HG03575 (cell line): ENCODE results near the gene PLGRKT.
"Not testable (repeated sequence)": the region's sequence is repeated elsewhere in the genome, so short reads cannot be mapped to it uniquely, and the experiment has no call there.

Experiments used
- ATAC-seq: cut with Tn5 transposase; IDR thresholded peaks from one replicate; pipeline ENCODE4 v1.9.1; 2021; ENCODE audit not compliant: unreplicated experiment, insufficient number of reproducible peaks, low FRiP score; ENCODE audit errors: extremely low read depth

The PLGRKT gene

DNA sequence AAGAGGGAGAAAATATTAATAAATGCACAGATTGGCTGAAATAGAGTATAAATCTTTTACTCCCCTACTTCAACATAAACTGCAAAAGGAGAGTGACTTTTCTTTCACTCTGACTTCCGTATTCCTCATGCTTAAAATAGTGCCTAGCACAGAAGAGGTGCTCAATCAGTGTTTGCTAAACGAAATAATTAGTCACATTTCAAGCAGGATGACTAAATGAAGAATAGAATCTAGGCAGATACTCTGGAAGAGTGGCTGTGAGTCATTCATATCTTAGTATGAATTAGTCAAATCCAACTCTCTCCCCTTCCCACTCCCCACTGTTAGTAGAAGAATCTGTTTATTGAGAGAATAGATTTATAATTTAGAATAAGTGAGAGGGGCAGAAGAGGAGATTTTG, 17.5 kb upstream of the PLGRKT start:
- ATAC-seq = peak; percentile 27

- no peak for ATAC-seq
Measured at GRCh38 chr9:5453673-5454072, 15.9 kb upstream of the PLGRKT start.

DNA sequence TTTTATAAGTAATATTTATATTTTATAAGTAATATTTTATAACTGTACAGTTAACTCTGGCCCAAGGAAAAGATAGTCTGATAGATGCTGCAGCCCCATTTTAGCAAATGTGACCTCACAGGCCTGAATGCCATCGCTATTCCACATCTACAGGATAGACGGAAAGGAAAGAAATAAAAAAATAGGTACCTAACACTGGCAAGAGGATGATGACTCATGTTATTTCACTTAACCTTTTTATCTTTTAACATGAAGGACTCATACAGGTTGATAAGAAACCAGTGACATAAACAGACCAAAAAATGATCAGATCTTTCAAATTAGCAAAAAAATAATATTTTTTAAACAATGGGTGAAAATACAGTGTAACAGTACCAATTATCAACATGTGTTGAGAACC, 15.3 kb upstream of the PLGRKT start:
- ATAC-seq = no peak

GRCh38 chr9:5452286-5452609, 14.5 kb upstream of the PLGRKT start:
- no peak for ATAC-seq

GRCh38 chr9:5450359-5451091, 12.8 kb upstream of the PLGRKT start, which contains the start of gene CD274:
Gene CD274 (plus strand): TSS chr9:5450542. CDS start chr9:5456114, 5,572 bp downstream.
- ATAC-seq = no peak

DNA sequence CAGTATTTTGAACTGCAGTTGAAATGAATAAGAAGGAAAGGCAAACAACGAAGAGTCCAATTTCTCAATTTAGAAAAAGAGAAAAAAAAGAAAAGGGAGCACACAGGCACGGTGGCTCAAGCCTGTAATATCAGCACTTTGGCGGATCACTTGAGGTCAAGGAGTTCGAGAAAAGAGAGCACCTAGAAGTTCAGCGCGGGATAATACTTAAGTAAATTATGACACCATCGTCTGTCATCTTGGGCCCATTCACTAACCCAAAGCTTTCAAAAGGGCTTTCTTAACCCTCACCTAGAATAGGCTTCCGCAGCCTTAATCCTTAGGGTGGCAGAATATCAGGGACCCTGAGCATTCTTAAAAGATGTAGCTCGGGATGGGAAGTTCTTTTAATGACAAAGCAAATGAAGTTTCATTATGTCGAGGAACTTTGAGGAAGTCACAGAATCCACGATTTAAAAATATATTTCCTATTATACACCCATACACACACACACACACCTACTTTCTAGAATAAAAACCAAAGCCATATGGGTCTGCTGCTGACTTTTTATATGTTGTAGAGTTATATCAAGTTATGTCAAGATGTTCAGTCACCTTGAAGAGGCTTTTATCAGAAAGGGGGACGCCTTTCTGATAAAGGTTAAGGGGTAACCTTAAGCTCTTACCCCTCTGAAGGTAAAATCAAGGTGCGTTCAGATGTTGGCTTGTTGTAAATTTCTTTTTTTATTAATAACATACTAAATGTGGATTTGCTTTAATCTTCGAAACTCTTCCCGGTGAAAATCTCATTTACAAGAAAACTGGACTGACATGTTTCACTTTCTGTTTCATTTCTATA, 12.0 kb upstream of the PLGRKT start:
- no peak for ATAC-seq

DNA sequence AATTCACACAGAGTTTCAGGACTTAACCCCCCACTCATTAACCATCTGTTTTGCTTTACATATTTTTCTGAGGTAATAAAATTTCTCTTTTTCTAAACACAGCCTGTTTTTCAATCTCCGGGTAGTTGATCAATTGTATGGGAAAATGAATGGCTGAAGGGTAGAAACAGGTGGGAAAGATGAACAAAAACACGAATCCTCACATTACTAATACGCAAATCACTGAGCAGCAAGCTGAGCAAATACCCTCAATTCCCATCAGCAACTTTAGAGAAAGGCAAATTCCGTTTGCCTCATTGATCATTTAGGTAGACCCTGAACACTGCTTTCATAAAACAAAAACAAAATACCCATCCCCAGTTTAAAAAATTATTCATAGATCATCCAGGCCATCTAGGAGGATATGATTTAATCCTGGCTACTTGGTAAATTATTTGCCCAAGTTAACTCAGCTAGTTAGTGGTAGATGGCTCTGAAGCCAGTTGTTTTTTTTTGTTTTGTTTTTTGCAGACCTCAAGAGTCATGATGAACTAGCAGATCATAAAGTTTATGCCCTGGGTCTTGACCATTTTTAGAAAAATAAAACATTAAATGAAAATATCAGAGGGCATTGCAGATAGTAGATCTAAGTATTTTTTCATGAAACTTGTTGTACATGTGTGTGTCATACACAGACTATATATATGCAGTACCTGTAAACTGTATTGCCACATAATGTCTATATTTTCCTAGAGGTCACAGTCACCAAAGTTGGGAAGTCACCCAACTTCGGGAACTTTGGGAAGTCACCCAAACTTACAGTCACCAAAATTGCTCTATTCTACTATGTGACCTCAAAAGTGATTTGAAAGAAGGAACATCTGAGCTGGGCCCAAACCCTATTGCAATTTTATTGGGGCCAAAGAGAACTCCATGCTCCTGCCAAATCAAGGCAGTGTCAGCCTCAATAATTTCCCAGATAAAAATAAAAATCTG, 11.0 kb upstream of the PLGRKT start:
- no peak for ATAC-seq

DNA sequence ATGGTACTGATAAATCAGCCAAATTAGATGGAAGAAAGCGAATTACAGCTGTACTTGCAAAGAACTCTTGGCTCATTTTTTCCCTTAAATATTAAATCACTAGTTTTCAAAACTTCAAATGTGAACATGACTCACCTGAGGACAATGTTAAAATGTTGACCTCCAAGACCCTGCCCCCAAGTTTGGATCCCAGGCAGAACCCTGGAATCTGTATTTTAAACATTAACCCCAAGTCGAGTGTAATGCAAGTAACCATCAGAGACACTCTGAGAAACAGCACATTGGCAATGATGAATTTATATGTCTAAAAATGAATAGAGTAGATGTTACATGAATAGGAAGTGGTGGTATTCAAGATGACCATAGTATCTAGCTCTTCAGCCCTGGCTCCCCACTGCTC, 10.3 kb upstream of the PLGRKT start:
- no peak for ATAC-seq

DNA sequence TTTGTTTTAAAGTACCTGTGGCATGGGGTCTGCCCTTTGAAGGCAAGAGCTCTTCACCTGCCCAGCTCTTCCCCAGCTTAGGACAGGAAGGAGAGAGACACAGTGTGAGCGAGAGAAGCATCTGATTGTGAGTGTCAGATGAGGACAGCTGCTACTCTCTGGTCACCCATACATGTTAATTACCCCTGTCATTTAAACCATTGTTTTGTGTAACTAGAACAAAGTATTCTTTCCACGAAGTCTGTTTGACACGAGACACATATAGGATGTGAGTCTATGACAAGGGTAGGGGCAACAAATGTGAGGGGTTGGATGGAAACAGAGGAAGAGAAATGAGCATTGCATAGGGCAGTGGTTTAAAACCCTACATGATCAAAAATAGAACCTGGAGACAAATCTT, 9.6 kb upstream of the PLGRKT start:
- ATAC-seq = no peak

- no peak for ATAC-seq
Measured at GRCh38 chr9:5446451-5447236, 8.9 kb upstream of the PLGRKT start.

GRCh38 chr9:5445886-5446285, 8.2 kb upstream of the PLGRKT start:
- no peak for ATAC-seq

- ATAC-seq = not testable (repeated sequence)
Measured at GRCh38 chr9:5445096-5445495, 7.4 kb upstream of the PLGRKT start.

DNA sequence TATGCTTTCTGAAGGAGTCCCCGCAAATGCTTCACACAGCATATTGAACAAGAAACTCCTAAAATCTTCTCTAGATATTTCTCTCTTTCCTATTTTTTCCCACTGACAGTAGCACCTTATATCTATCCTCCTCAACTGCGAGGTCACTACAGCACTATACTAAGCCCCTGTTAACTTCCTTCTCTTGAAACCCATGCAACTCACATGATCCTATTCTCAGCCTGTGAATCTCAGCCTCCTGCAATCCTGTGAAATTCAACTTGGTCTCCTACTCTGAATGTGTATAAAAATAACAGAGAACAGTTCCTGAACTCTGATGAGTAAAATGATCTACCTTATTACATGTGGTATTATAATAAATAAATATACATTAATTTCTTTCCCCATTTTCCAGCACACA, 6.1 kb upstream of the PLGRKT start:
- ATAC-seq = no peak

DNA sequence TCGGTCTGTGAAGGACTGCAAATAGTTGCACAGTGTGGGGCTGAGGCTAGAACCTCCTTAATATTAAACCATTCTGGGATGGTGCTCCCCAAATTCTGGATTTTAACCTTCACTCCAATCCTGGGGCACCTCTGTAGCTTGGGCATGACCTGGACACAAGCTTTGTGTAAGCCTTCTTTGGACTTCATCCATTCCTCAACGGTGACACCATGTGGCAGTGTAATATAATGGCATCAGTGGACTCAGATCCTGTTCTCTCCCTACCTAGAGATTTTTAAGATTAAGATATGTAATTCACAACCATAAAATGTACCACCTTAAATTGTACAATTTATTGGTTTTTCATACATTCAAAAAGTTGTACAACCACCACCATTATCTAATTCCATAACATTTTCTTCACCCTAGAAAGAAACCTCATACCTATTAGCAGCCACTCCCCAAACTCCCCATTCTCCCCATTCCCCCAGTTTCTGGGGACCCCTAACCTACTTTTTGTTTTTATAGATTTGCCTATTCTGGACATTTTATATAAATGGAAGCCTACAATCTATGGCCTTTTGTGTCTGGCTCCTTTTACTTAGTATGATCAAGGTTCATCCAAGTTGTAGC, 4.8 kb upstream of the PLGRKT start:
- ATAC-seq = no peak

GRCh38 chr9:5441043-5441442, 3.3 kb upstream of the PLGRKT start:
- no peak for ATAC-seq

GRCh38 chr9:5440426-5440825, 2.7 kb upstream of the PLGRKT start:
- no peak for ATAC-seq

- peak; percentile 29 for ATAC-seq
Measured at GRCh38 chr9:5438301-5439162, 807 bp upstream of the PLGRKT start.
